Adipocyte (in vitro differentiated cells): ENCODE data around the gene SEMA4A.
A peak's percentile ranks its signal among the peaks of the same experiment; 100 is the strongest.

ENCODE experiments used
- DNase-seq: peaks from one replicate; pipeline ENCODE4 v3.0.0-alpha.2; 2015; ENCODE audit warnings: low read depth
- H3K27me3 ChIP-seq: replicated peaks from 2 replicates; pipeline ENCODE4 v1.7.0; 2013; ENCODE audit warnings: mild to moderate bottlenecking, low read length, moderate library complexity; ENCODE audit not compliant: control insufficient read depth, insufficient read depth
- H3K36me3 ChIP-seq: 2 replicates; pipeline ENCODE4 v1.7.0; 2013; ENCODE audit warnings: low read length, mild to moderate bottlenecking, moderate library complexity; ENCODE audit not compliant: control insufficient read depth, insufficient read depth, severe bottlenecking
- H3K4me1 ChIP-seq: 2 replicates; pipeline ENCODE4 v1.7.0; 2013; ENCODE audit warnings: mild to moderate bottlenecking, low read length, moderate library complexity; ENCODE audit not compliant: control insufficient read depth, insufficient read depth
- H3K4me3 ChIP-seq: 2 replicates; pipeline ENCODE4 v1.7.0; 2013; ENCODE audit warnings: mild to moderate bottlenecking, low read length, moderate library complexity
- H3K9ac ChIP-seq: 2 replicates; pipeline ENCODE4 v1.7.0; 2013; ENCODE audit warnings: mild to moderate bottlenecking, low read length, moderate library complexity
- H3K9me3 ChIP-seq: 2 replicates; pipeline ENCODE4 v1.7.0; 2013; ENCODE audit warnings: mild to moderate bottlenecking, low read length, moderate library complexity; ENCODE audit not compliant: control insufficient read depth

Gene SEMA4A

GRCh38 chr1:156155756-156156510, 2.5 kb downstream of the SEMA4A start:
- H3K9me3 ChIP-seq, result no peaks in the 10 kb centered on the region
- no peak overlapping the region for H3K4me3 ChIP-seq
- H3K27me3 ChIP-seq, result no peaks in the 10 kb centered on the region
- no peak for DNase-seq
- H3K36me3 ChIP-seq, result no peaks in the 10 kb centered on the region
- no peak overlapping the region for H3K9ac ChIP-seq
- peaks cover 9% of the 10 kb centered on the region for H3K4me1 ChIP-seq

GRCh38 chr1:156157506-156157905, 4.1 kb downstream of the SEMA4A start:
- H3K4me3 ChIP-seq, result no peak overlapping the region
- DNase-seq, result no peak
- H3K9me3 ChIP-seq, result no peaks in the 10 kb centered on the region
- H3K9ac ChIP-seq, result no peak overlapping the region
- peaks cover 16% of the 10 kb centered on the region for H3K4me1 ChIP-seq
- H3K27me3 ChIP-seq, result no peaks in the 10 kb centered on the region
- no peaks in the 10 kb centered on the region for H3K36me3 ChIP-seq

GRCh38 chr1:156157966-156158365, 4.6 kb downstream of the SEMA4A start:
- no peak overlapping the region for H3K9ac ChIP-seq
- no peak overlapping the region for H3K4me3 ChIP-seq
- no peak for DNase-seq
- no peaks in the 10 kb centered on the region for H3K27me3 ChIP-seq
- H3K36me3 ChIP-seq, result no peaks in the 10 kb centered on the region
- no peaks in the 10 kb centered on the region for H3K9me3 ChIP-seq
- H3K4me1 ChIP-seq, result peaks cover 21% of the 10 kb centered on the region

- Histone ChIP-seq H3K4me3 (peak overlapping the region; percentile 50), H3K27me3 (no peaks in the 10 kb centered on the region), H3K36me3 (no peaks in the 10 kb centered on the region), H3K9me3 (no peaks in the 10 kb centered on the region), H3K4me1 (peaks cover 23% of the 10 kb centered on the region), H3K9ac (no peak overlapping the region)
- no peak for DNase-seq
These were observed 6.8 kb downstream of the SEMA4A start for GRCh38 chr1:156160000-156160742.

- no peaks in the 10 kb centered on the region for H3K9me3 ChIP-seq
- H3K4me1 ChIP-seq, result peaks cover 23% of the 10 kb centered on the region
- peak overlapping the region; percentile 50 for H3K4me3 ChIP-seq
- no peak overlapping the region for H3K9ac ChIP-seq
- peak; percentile 84 for DNase-seq
- no peaks in the 10 kb centered on the region for H3K36me3 ChIP-seq
- no peaks in the 10 kb centered on the region for H3K27me3 ChIP-seq
These were observed 7.4 kb downstream of the SEMA4A start for GRCh38 chr1:156160743-156161171.

- DNase-seq, result no peak
- no peaks in the 10 kb centered on the region for H3K27me3 ChIP-seq
- peaks cover under 1% of the 10 kb centered on the region for H3K9me3 ChIP-seq
- H3K9ac ChIP-seq, result no peak overlapping the region
- no peaks in the 10 kb centered on the region for H3K36me3 ChIP-seq
- no peak overlapping the region for H3K4me3 ChIP-seq
- peaks cover 23% of the 10 kb centered on the region for H3K4me1 ChIP-seq
These were observed 9.1 kb downstream of the SEMA4A start for GRCh38 chr1:156162430-156163037.

- DNase-seq, result no peak
- Histone ChIP-seq H3K4me3 (no peak overlapping the region), H3K9ac (no peak overlapping the region), H3K4me1 (peaks cover 23% of the 10 kb centered on the region), H3K36me3 (no peaks in the 10 kb centered on the region), H3K27me3 (no peaks in the 10 kb centered on the region), H3K9me3 (peaks cover 3% of the 10 kb centered on the region)
These were observed 10.3 kb downstream of the SEMA4A start for GRCh38 chr1:156163712-156164111.

- H3K9me3 ChIP-seq, result peaks cover 3% of the 10 kb centered on the region
- peaks cover 23% of the 10 kb centered on the region for H3K4me1 ChIP-seq
- no peak for DNase-seq
- H3K4me3 ChIP-seq, result no peak overlapping the region
- no peaks in the 10 kb centered on the region for H3K27me3 ChIP-seq
- H3K36me3 ChIP-seq, result no peaks in the 10 kb centered on the region
- no peak overlapping the region for H3K9ac ChIP-seq
These were observed 10.9 kb downstream of the SEMA4A start for GRCh38 chr1:156164125-156164831.

GRCh38 chr1:156165083-156165482, 11.7 kb downstream of the SEMA4A start:
- DNase-seq, result no peak
- H3K4me1 ChIP-seq, result peaks cover 23% of the 10 kb centered on the region
- no peak overlapping the region for H3K9ac ChIP-seq
- no peaks in the 10 kb centered on the region for H3K27me3 ChIP-seq
- no peak overlapping the region for H3K4me3 ChIP-seq
- H3K9me3 ChIP-seq, result peaks cover 3% of the 10 kb centered on the region
- no peaks in the 10 kb centered on the region for H3K36me3 ChIP-seq

- DNase-seq, result no peak
- Histone ChIP-seq H3K36me3 (no peaks in the 10 kb centered on the region), H3K27me3 (no peaks in the 10 kb centered on the region), H3K9me3 (peaks cover 3% of the 10 kb centered on the region), H3K9ac (no peak overlapping the region), H3K4me1 (peaks cover 7% of the 10 kb centered on the region), H3K4me3 (no peak overlapping the region)
These were observed 14.2 kb downstream of the SEMA4A start for GRCh38 chr1:156167536-156167935.
